GF-D8 (cell line): Measurements from ENCODE around the gene CUBN.

Source experiments
- DNase-seq: peaks from one replicate; lab custom pipeline; 2025; lab: John Stamatoyannopoulos, UW

The CUBN gene

GRCh38 chr10:17068953-17069352 lies 60.7 kb downstream of the CUBN start:
- DNase-seq, result no peak

GRCh38 chr10:17067376-17068264 lies 62.0 kb downstream of the CUBN start:
- DNase-seq, result no peak

GRCh38 chr10:17066807-17067206 lies 62.8 kb downstream of the CUBN start:
- DNase-seq, result no peak

- DNase-seq, result no peak
Measured at GRCh38 chr10:17066000-17066399, 63.6 kb downstream of the CUBN start.

- DNase-seq, result no peak
Measured at GRCh38 chr10:17065273-17065672, 64.3 kb downstream of the CUBN start.

GRCh38 chr10:17064435-17064834 lies 65.2 kb downstream of the CUBN start:
- no peak for DNase-seq

GRCh38 chr10:17062955-17063484 lies 66.6 kb downstream of the CUBN start:
- DNase-seq, result no peak

- DNase-seq, result no peak
Measured at GRCh38 chr10:17062493-17062892, 67.1 kb downstream of the CUBN start.

GRCh38 chr10:17062009-17062408 lies 67.6 kb downstream of the CUBN start:
- DNase-seq, result no peak

GRCh38 chr10:17061418-17061817 lies 68.2 kb downstream of the CUBN start:
- no peak for DNase-seq

- no peak for DNase-seq
Measured at GRCh38 chr10:17060289-17060688, 69.3 kb downstream of the CUBN start.

GRCh38 chr10:17059197-17059688 lies 70.4 kb downstream of the CUBN start:
- no peak for DNase-seq

GRCh38 chr10:17058093-17058492 lies 71.5 kb downstream of the CUBN start:
- no peak for DNase-seq

GRCh38 chr10:17056781-17057428 lies 72.7 kb downstream of the CUBN start:
- no peak for DNase-seq

GRCh38 chr10:17053513-17053912 lies 76.1 kb downstream of the CUBN start:
- DNase-seq, result no peak

- no peak for DNase-seq
Measured at GRCh38 chr10:17053061-17053460, 76.5 kb downstream of the CUBN start.

GRCh38 chr10:17051851-17052250 lies 77.8 kb downstream of the CUBN start:
- DNase-seq, result no peak

- DNase-seq, result no peak
Measured at GRCh38 chr10:17049195-17049594, 80.4 kb downstream of the CUBN start.

- no peak for DNase-seq
Measured at GRCh38 chr10:17047908-17048307, 81.7 kb downstream of the CUBN start.

GRCh38 chr10:17046989-17047388 lies 82.6 kb downstream of the CUBN start:
- DNase-seq, result no peak

GRCh38 chr10:17043586-17043985 lies 86.0 kb downstream of the CUBN start:
- DNase-seq, result no peak

- DNase-seq, result no peak
Measured at GRCh38 chr10:17041626-17042520, 87.7 kb downstream of the CUBN start.
